WTC11 (cell line): Measurements from ENCODE around the gene LMO3. TPM values are rescaled to one million over a fixed set of nuclear protein-coding genes. Genes with fewer than 3 reads are reported as not detected.

ENCODE experiments used
- ATAC-seq: fragments of 200-7000 bp; cut with Tn5 transposase; 2 replicates; pipeline ENCODE4 v1.10.0; 2021; ENCODE audit warnings: mild to moderate bottlenecking, moderate library complexity
- CTCF ChIA-PET: fragments of 300-600 bp; sonication (Branson Sonifier 250); formaldehyde crosslinking; loops from one replicate; lab custom pipeline; 2021; ENCODE audit warnings: antibody characterized with exemption; lab: Charles Lee
- POLR2A ChIA-PET: fragments of 350-600 bp; sonication (Branson Sonifier 250); formaldehyde crosslinking; loops from one replicate; lab custom pipeline; 2021; ENCODE audit warnings: antibody characterized with exemption; lab: Charles Lee
- DNase-seq: peaks from one replicate; pipeline ENCODE4 v3.0.0; 2021; ENCODE audit warnings: low spot score
- H3K27ac Mint-ChIP-seq: 2 replicates; pipeline ENCODE4 v1.8.0; 2021; ENCODE audit warnings: mixed read lengths
- H3K27me3 Mint-ChIP-seq: 2 replicates; pipeline ENCODE4 v1.8.0; 2021; ENCODE audit warnings: low read depth, mild to moderate bottlenecking, moderate library complexity, mixed read lengths
- H3K36me3 Mint-ChIP-seq: 2 replicates; pipeline ENCODE4 v1.8.0; 2021; ENCODE audit warnings: mixed read lengths
- H3K4me1 Mint-ChIP-seq: 2 replicates; pipeline ENCODE4 v1.8.0; 2022; ENCODE audit warnings: mixed read lengths
- H3K4me3 Mint-ChIP-seq: 2 replicates; pipeline ENCODE4 v1.8.0; 2021; ENCODE audit warnings: mild to moderate bottlenecking, moderate library complexity, mixed read lengths
- H3K9me3 Mint-ChIP-seq: 2 replicates; pipeline ENCODE4 v1.8.0; 2021; ENCODE audit warnings: mixed read lengths
- AFF4 ChIP-seq: sonication (generic); formaldehyde crosslinking; IDR thresholded peaks from 2 replicates; pipeline ENCODE4 v1.8.1; 2023; ENCODE audit warnings: mild to moderate bottlenecking, missing genetic modification reagents, borderline replicate concordance
- ATF6 ChIP-seq: sonication (generic); formaldehyde crosslinking; IDR thresholded peaks from 2 replicates; pipeline ENCODE4 v1.8.1; 2023; ENCODE audit warnings: mild to moderate bottlenecking, missing genetic modification reagents
- E2F5 ChIP-seq: sonication (generic); formaldehyde crosslinking; IDR thresholded peaks from 2 replicates; pipeline ENCODE4 v1.8.1; 2022; ENCODE audit warnings: mild to moderate bottlenecking, moderate library complexity, missing genetic modification reagents
- EMX1 ChIP-seq: fragments of 250-450 bp; sonication (Bioruptor Pico); IDR thresholded peaks from 2 replicates; pipeline ENCODE4 v1.8.0; 2021; ENCODE audit warnings: mild to moderate bottlenecking
- ESRRA ChIP-seq: sonication (generic); formaldehyde crosslinking; IDR thresholded peaks from 2 replicates; pipeline ENCODE4 v1.8.1; 2022; ENCODE audit warnings: mild to moderate bottlenecking, missing genetic modification reagents, borderline replicate concordance
- FOXJ3 ChIP-seq: sonication (generic); formaldehyde crosslinking; IDR thresholded peaks from 2 replicates; pipeline ENCODE4 v1.9.0; 2021; ENCODE audit warnings: missing genetic modification reagents, mild to moderate bottlenecking, borderline replicate concordance
- FOXP1 ChIP-seq: sonication (generic); formaldehyde crosslinking; IDR thresholded peaks from 2 replicates; pipeline ENCODE4 v1.8.0; 2022; ENCODE audit warnings: missing genetic modification reagents, mild to moderate bottlenecking, moderate library complexity, borderline replicate concordance
- GTF2I ChIP-seq: fragments of 250-450 bp; sonication (Bioruptor Pico); conservative IDR thresholded peaks from 2 replicates; pipeline ENCODE4 v1.4.0; 2021; ENCODE audit warnings: mild to moderate bottlenecking
- KAT7 ChIP-seq: sonication (generic); formaldehyde crosslinking; IDR thresholded peaks from 2 replicates; pipeline ENCODE4 v1.8.1; 2023; ENCODE audit warnings: missing genetic modification reagents, mild to moderate bottlenecking, borderline replicate concordance
- NR2C2 ChIP-seq: sonication (generic); formaldehyde crosslinking; IDR thresholded peaks from 2 replicates; pipeline ENCODE4 v1.8.0; 2022; ENCODE audit warnings: mild to moderate bottlenecking, missing genetic modification reagents
- SOX15 ChIP-seq: fragments of 250-450 bp; sonication (Bioruptor Pico); IDR thresholded peaks from 2 replicates; pipeline ENCODE4 v1.9.0; 2021; ENCODE audit warnings: mild to moderate bottlenecking
- STAT6 ChIP-seq: sonication (generic); formaldehyde crosslinking; conservative IDR thresholded peaks from 2 replicates; pipeline ENCODE4 v1.8.1; 2023; ENCODE audit warnings: mild to moderate bottlenecking, low read depth, missing genetic modification reagents, moderate library complexity
- ZNF121 ChIP-seq: sonication (generic); formaldehyde crosslinking; IDR thresholded peaks from 2 replicates; pipeline ENCODE4 v1.8.0; 2023; ENCODE audit warnings: missing genetic modification reagents
- ZNF425 ChIP-seq: fragments of 250-450 bp; sonication (Bioruptor Pico); conservative IDR thresholded peaks from 2 replicates; pipeline ENCODE4 v1.9.0; 2021; ENCODE audit warnings: mild to moderate bottlenecking
- total RNA-seq: library from RNA; stranded (reverse); gene quantifications from 3 replicates; pipeline ENCODE4 v1.2.3, GENCODE V29; 2021
- TF ChIP-seq, protein P1 (sequence below): sonication (generic); formaldehyde crosslinking; IDR thresholded peaks from 2 replicates; pipeline ENCODE4 v1.8.1; 2023; ENCODE audit warnings: mild to moderate bottlenecking, moderate library complexity, missing genetic modification reagents
- TF ChIP-seq, protein P2 (sequence below): sonication (generic); formaldehyde crosslinking; IDR thresholded peaks from 2 replicates; pipeline ENCODE4 v1.8.0; 2023; ENCODE audit warnings: missing genetic modification reagents, mild to moderate bottlenecking, borderline replicate concordance

Gene LMO3
- total RNA-seq, 1 experiment from 2014 or later: 29.8 TPM

GRCh38 chr12:16530268-16530850 is 75.6 kb downstream of the LMO3 start:
- DNase-seq (no peak), ATAC-seq (no peak)
- Mint-ChIP-seq H3K27me3 (no peaks in the 10 kb centered on the region), H3K4me3 (no peak overlapping the region), H3K9me3 (0 out of 2 replicates have a peak, but pooled peaks cover 5% of the 10 kb centered on the region), H3K27ac (no peak overlapping the region), H3K4me1 (no peaks in the 10 kb centered on the region), H3K36me3 (no peaks in the 10 kb centered on the region)
- POLR2A ChIA-PET: no interaction called here
- TF ChIP-seq NR2C2 (CRISPR knock-in tag) (no peak), EMX1 (CRISPR knock-in tag) (no peak), FOXP1 (no peak), SOX15 (CRISPR knock-in tag) (no peak), KAT7 (CRISPR knock-in tag) (no peak), AFF4 (CRISPR knock-in tag) (no peak), FOXJ3 (CRISPR knock-in tag) (no peak)
- TF ChIP-seq, protein P1, sequence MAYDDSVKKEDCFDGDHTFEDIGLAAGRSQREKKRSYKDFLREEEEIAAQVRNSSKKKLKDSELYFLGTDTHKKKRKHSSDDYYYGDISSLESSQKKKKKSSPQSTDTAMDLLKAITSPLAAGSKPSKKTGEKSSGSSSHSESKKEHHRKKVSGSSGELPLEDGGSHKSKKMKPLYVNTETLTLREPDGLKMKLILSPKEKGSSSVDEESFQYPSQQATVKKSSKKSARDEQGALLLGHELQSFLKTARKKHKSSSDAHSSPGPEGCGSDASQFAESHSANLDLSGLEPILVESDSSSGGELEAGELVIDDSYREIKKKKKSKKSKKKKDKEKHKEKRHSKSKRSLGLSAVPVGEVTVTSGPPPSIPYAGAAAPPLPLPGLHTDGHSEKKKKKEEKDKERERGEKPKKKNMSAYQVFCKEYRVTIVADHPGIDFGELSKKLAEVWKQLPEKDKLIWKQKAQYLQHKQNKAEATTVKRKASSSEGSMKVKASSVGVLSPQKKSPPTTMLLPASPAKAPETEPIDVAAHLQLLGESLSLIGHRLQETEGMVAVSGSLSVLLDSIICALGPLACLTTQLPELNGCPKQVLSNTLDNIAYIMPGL: no peak
- TF ChIP-seq, protein P2, sequence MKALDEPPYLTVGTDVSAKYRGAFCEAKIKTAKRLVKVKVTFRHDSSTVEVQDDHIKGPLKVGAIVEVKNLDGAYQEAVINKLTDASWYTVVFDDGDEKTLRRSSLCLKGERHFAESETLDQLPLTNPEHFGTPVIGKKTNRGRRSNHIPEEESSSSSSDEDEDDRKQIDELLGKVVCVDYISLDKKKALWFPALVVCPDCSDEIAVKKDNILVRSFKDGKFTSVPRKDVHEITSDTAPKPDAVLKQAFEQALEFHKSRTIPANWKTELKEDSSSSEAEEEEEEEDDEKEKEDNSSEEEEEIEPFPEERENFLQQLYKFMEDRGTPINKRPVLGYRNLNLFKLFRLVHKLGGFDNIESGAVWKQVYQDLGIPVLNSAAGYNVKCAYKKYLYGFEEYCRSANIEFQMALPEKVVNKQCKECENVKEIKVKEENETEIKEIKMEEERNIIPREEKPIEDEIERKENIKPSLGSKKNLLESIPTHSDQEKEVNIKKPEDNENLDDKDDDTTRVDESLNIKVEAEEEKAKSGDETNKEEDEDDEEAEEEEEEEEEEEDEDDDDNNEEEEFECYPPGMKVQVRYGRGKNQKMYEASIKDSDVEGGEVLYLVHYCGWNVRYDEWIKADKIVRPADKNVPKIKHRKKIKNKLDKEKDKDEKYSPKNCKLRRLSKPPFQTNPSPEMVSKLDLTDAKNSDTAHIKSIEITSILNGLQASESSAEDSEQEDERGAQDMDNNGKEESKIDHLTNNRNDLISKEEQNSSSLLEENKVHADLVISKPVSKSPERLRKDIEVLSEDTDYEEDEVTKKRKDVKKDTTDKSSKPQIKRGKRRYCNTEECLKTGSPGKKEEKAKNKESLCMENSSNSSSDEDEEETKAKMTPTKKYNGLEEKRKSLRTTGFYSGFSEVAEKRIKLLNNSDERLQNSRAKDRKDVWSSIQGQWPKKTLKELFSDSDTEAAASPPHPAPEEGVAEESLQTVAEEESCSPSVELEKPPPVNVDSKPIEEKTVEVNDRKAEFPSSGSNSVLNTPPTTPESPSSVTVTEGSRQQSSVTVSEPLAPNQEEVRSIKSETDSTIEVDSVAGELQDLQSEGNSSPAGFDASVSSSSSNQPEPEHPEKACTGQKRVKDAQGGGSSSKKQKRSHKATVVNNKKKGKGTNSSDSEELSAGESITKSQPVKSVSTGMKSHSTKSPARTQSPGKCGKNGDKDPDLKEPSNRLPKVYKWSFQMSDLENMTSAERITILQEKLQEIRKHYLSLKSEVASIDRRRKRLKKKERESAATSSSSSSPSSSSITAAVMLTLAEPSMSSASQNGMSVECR: no peak
- CTCF ChIA-PET: no interaction called here

DNA sequence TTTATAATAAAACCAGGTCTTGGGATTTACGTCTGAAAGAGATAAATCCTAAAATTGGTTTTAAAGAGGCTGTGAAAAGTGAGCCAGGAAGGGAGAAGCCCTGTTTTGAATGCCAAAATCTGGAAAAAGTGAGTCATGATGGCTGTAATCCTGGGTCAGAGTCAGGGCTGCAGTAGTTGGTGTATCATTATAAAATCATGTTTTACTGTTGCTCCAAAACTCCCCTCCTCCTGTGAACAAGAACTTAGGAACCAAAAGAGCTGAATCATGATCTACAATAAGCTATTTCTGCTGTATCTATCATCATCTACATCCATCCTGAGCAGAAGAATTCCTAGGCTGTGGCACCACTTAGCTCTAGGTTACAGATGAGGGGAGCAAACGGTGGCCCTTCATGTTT is 79.3 kb downstream of the LMO3 start:
- no peak overlapping the region for H3K27ac Mint-ChIP-seq
- no peak for DNase-seq
- H3K4me1 Mint-ChIP-seq: peaks cover 10% of the 10 kb centered on the region
- H3K9me3 Mint-ChIP-seq: 0 out of 2 replicates have a peak, but pooled peaks cover 5% of the 10 kb centered on the region
- ChIA-PET POLR2A (no interaction called here), CTCF (no interaction called here)
- no peak for ATAC-seq
- H3K36me3 Mint-ChIP-seq: no peaks in the 10 kb centered on the region
- no peak overlapping the region for H3K4me3 Mint-ChIP-seq
- H3K27me3 Mint-ChIP-seq: no peaks in the 10 kb centered on the region
- TF ChIP-seq GTF2I (CRISPR knock-in tag) (no peak), ZNF425 (CRISPR knock-in tag) (no peak), STAT6 (CRISPR knock-in tag) (no peak), ATF6 (CRISPR knock-in tag) (no peak), ZNF121 (CRISPR knock-in tag) (no peak), FOXJ3 (CRISPR knock-in tag) (no peak), ESRRA (CRISPR knock-in tag) (no peak), E2F5 (CRISPR knock-in tag) (no peak)
